Stimulated activated CD4-positive, alpha-beta T cell treated with anti-CD3 and anti-CD28 coated beads, Interleukin-4, amount 100 ng/mL, for 24 hours (primary cell): ENCODE results near the gene PSEN2.
"Not testable (repeated sequence)": the region's sequence is repeated elsewhere in the genome, so short reads cannot be mapped to it uniquely, and the experiment has no call there.

Experiments
- DNase-seq: peaks from one replicate; pipeline ENCODE4 v3.0.0-alpha.2; 2020

Gene PSEN2

DNA sequence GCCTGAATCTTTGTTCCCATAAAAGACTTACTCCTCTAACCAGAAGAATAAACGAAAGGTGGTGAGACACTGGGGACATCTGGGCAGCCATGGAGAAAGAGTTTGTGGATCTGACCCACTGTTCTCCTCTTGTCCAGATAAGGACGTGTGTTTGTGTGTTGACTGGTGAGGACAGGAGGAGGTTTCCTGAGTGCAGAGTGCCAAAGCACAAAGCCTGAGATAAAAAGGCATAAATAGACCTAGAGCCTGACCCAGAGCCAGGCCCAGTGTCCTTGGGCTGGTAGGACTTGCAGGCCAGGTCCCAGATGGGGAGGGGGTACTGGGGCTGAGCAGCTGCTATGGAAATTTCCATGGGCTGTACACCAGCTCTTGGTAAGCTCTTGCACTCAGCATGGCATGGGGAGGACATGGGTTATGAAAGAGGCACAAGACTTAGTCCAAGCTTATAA, 50.1 kb downstream of the PSEN2 start:
- DNase-seq: no peak

DNA sequence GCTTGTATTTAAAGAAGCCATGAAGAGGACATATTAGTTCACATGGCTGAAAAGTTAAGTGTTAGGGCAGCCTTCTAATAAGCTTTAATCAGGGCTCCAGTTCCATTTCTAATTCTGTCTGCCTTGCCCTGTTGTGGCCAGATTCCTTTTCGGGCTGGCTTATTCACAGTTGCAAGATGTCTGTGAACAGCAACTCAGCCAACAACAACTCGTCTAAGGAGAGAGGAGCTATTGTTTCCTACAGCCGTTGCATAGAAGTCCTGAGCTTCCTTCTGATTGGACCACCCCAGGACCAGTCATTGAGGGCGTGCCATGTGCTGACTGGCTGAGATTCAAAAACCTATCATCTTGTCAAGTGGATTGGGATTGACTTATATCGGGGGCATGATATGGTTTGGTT, 51.1 kb downstream of the PSEN2 start:
- DNase-seq: no peak

DNA sequence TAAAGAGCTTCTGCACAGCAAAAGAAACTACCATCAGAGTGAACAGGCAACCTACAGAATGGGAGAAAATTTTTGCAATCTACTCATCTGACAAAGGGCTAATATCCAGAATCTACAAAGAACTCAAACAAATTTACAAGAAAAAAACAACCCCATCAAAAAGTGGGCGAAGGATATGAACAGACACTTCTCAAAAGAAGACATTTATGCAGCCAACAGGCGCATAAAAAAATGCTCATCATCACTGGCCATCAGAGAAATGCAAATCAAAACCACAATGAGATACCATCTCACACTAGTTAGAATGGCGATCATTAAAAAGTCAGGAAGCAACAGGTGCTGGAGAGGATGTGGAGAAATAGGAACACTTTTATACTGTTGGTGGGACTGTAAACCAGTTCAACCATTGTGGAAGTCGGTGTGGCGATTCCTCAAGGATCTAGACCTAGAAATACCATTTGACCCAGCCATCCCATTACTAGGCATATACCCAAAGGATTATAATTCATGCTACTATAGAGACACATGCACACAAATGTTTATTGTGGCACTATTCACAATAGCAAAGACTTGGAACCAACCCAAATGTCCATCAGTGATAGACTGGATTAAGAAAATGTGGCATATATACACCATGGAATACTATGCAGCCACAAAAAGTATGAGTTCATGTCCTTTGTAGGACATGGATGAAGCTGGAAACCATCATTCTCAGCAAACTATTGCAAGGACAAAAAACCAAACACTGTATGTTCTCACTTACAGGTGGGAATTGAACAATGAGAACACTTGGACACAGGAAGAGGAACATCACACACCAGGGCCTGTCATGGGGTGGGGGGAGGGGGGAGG, 59.1 kb downstream of the PSEN2 start:
- not testable (repeated sequence) for DNase-seq

DNA sequence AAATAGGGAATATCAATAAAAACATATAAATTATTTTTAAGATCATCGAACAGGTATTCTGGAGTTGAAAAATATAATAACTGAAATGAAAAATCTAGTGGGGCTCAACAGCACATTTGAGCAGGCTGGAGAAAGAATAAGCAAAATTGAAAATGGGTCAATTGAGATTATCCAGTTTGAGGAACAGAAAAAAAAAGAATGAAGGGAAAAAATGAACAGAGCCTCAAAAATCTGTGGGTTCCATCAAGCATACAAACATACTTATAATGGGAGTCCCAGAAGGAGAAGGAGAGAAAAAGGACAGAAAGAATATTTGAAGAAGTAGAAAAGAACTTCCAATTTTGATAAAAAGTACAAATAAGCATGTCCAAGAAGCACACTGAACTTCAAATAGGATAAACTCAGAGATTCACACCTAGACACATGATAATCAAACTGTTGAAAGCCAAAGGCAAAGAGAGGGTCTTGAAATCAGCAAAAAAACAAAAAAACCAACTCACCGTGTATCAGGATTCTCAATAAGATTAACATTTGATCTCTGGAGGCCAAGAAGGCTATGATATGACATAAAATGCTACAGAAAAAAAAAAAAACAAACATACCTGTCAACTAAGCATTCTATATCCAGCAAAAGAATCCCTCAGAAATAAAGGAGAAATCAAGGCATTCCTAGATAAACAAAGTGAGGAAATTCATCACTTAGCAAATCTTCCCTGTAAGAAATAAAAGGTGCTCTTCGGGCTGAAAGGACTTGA, 64.2 kb downstream of the PSEN2 start:
- no peak for DNase-seq

DNA sequence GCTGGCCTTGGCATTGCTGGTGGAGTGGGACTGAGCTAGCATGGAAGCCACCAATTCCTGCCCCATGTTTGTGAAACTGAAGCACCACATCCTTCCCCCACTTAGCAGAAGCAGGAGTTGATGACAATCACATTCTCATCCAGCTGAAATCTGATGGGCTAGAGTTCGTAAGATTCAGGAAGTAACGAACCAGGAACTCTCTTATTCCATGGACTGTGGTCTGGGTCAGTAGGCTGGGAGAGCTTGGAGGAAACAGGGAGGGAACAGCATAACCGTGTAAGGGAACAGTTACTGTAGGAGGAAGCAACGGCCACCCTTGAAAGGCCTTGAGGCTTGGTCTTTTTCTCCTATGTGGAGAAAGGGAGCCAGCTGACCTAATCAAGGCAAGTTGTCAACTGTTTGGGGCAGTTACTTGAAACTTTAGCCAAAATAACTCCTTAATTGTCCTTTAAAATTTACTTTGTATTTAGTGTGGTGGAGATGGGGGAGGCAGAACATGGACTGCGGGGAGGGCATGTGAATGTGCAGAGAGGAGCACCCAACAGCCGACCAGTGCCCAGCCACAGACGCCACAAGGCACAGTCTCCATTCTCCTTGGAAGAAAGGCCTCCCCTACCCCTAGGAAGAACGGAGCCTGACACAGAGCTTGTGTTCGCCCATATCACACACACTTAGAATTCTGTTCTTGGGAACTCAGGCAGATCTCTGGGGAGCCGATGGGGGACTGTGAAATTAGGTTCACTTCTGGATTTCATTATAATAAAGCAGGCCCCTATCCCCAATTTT, 67.7 kb downstream of the PSEN2 start:
- no peak for DNase-seq

DNA sequence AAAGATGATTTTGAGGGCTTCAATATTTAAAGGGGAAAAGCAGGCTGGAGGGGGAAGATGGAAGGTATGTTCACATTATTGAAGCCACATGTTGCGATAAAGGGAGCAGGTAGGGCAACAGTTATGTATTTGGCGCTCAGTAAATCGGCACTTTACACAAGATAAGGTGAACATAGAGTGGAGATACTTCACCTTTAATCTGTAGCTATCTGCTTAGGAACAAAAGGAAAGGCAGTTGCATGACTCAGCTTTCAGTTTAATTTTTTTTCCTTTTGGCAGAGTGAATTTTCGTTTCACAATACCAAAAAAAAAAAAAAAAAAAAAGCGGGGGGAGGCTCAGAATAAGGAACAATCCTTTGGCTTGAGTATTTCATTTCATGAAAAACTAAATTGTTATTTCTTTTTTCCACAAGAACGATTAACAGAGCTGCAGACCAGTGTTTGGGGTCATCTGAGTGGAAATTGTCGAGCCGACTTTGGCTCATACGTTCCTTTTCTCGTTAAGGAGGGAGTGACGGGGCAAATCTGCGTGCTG, 68.6 kb downstream of the PSEN2 start:
- no peak for DNase-seq

DNA sequence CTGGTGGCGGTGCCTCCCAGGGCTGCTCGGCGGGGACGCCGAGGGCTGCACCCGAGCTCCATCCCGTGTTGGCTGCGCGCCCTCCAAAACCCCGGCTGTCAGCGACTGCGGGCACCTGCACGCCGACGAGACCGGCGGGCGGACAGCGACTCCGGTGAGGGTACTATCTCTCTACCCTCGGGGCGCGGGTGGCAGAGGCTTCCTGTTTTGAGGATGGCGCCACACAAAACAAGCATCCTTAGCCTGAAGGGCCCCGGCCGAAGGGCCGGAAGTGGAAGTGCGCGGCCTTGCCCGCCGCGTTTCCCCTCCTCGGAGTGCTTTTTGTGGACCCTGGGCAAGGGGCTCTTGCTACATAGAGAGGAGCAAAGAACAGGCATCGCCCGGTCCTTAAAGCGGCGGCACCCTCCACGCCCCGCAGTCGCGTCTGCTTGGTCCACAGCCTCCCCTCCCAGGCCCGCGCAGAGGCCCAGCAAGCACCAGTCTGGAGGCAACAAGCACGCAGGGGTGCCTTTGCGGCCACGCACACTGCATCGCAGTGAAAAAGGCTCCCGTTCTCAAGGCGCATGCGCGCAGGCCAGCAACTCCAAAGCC, 69.1 kb downstream of the PSEN2 start:
- DNase-seq: no peak

DNA sequence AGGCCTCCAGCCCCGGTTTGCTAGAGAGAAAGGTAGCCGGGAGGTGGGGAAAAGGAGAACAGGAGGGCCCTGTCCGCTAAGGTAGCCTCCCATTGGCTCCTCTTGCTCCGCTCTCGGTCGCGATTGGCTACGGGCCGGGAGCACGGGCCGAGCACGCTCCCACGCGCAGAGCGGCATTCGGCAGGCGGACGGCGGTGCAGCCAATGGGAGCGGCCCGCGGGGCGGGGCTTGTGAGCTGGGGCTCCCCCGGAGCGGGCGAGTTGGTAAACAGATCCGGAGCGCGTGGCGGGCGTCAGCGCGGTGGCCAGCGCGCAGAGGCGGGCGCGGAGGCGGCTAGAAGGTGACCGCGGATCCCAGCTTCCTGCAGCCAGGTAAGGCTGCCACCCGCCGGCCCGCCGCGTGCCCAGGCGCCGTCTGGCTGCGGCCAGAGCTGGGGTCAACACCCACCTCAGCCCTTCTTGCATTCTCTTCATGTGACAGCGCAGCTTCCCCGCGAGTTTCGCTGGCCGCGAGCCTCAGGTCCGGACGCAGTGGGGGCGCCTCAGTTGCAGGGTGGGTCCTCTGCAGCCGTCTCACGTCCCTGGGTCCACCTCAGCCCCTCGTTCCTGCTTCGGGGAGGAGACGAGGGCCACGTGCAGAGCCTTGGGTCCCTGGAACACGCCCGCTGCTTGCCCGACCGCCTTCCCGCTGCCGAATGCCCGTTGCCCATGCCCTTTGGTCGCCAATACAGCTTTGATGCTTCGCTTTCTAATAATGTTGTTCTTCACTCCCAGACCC, 69.8 kb downstream of the PSEN2 start, which contains the start of gene COQ8A:
Gene COQ8A, plus strand, starts transcription at position 266 of the 777 bp plus-strand sequence. CDS start 21,092 bp downstream, outside the sequence.
- peak; percentile 99 for DNase-seq

DNA sequence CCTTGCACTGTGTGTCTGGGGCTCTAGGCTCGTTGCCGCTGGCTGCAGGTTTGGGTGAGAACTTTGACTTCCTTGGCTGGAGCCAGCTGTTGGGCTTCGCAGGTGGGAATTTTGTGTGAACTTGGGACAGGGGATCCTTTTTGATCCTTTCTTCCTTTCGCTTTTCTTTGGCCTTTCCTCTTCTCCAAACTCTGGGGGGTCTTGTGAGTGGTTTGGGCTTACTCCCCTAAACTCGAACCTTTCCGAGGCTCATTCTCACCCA, 70.3 kb downstream of the PSEN2 start:
- no peak for DNase-seq

DNA sequence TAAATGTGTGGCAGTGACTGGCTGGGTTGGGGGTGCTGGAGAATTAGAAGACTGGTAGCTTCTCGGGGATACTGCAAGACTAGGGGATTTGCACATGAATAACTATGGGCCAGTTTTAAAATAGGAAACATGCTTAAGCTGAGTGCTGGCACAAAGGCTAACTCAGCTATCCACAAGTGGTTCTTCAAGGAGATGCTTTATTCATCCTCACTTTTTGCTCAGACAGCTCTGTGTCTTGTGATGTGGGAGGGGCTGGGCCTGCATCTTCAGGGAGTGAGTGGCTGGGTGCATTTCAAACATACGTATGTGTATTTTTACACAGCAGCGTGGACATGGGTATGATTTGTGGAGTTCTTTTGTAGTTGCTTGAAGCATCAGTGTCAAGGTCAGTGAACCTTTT, 72.0 kb downstream of the PSEN2 start:
- no peak for DNase-seq

DNA sequence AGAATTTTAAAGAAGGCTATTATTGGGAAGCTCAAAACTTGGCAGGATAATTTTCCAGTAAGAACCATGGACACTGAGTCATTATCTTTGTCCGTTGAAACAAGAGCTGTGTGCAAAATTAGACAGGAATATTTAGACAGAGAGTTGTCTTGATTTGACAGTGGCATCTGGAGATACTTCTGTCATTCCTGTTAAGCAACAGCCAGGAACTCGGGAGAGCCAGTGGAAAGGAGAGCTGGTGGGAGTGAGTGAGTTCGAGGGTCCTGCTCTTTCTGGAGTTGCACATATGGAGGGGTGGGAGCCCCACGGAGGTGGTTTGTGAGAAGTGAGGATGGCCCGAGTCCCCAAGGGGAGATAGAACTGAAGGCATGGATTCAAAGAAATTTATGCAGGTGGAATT, 72.7 kb downstream of the PSEN2 start:
- DNase-seq: no peak

DNA sequence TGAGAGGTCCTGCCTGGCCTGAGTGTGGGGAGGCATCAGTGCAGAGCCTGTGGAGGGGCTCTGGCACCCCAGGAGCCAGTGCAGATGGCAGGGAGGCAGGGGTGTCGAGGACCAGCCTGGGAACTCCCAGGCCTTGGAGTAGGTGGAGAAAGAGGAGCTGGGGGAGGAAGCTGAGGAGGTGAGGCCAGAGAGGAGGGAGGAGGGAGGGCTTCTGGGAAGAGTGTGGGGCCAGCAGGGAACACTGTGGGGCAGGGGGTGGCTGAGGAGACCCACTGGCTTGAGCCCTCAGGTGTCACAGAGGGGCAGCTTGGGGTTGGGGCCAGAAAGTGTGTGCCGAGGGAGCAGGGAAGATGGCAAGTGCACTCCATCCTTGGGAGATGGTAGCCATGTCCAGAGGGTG, 73.5 kb downstream of the PSEN2 start:
- no peak for DNase-seq

DNA sequence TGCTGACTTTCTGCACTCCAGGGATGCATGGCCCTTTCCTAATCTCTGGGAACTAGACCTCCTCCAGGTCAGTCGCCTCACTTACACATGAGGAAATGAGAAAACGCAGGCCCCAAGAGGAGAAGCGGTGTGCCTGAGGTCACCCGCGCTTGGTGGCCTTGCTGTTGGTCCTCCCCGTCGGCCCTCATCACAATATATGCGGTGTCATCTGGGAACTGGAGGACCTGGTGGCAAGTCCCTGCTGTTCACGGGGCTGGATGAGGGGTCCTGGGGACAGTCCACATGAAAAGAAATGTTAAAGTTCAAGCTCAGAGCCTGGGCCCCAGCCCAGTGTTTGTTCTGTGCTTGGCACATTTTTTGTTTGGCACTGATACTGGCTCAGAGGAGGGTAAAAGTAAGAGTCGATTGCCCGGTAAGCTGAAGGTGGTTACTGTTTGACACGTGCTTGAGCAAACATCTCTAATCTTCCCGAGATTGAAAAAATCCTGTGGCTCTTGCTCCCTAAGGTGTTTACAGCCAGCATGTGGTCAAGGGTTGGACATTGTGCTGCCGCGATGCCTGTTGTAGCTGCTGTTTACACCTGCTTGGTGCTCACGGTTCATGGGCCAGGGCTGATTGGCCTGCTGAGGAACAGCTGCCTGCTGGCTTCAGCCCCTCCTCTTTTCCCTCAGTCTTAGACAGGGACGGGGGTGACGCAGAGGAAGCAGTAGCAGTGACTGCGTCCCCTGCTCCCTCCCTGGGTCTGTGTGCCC, 74.9 kb downstream of the PSEN2 start:
- no peak for DNase-seq
